WERI-Rb-1 (cell line): ENCODE results near the gene BCAR3.

ENCODE experiments used
- DNase-seq: peaks from one replicate; pipeline ENCODE4 v3.0.0-alpha.2; 2020
- H3K27ac ChIP-seq: fragments of 250-450 bp; sonication (Bioruptor Pico); 2 replicates; pipeline ENCODE4 v1.5.1; 2020; ENCODE audit warnings: mild to moderate bottlenecking, moderate library complexity
- H3K27me3 ChIP-seq: fragments of 250-450 bp; sonication (Bioruptor Pico); 2 replicates; pipeline ENCODE4 v1.5.1; 2021; ENCODE audit warnings: mild to moderate bottlenecking, low read depth, moderate library complexity; ENCODE audit not compliant: insufficient read depth, severe bottlenecking
- H3K36me3 ChIP-seq: fragments of 250-450 bp; sonication (Bioruptor Pico); 2 replicates; pipeline ENCODE4 v1.5.1; 2020; ENCODE audit warnings: mild to moderate bottlenecking, moderate library complexity
- H3K4me3 ChIP-seq: 2 replicates; pipeline ENCODE4 v1.5.1; 2011; ENCODE audit warnings: low read depth, mild to moderate bottlenecking, control low read depth, low read length
- H3K9me3 ChIP-seq: fragments of 250-450 bp; sonication (Bioruptor Pico); 2 replicates; pipeline ENCODE4 v1.5.1; 2021; ENCODE audit warnings: mild to moderate bottlenecking, moderate library complexity; ENCODE audit not compliant: severe bottlenecking
- TF ChIP-seq, protein P1 (sequence below): IDR thresholded peaks from 2 replicates; pipeline ENCODE4 v1.5.1; 2011; ENCODE audit warnings: low read depth, mild to moderate bottlenecking, control low read depth, inconsistent platforms, low read length

The BCAR3 gene

DNA sequence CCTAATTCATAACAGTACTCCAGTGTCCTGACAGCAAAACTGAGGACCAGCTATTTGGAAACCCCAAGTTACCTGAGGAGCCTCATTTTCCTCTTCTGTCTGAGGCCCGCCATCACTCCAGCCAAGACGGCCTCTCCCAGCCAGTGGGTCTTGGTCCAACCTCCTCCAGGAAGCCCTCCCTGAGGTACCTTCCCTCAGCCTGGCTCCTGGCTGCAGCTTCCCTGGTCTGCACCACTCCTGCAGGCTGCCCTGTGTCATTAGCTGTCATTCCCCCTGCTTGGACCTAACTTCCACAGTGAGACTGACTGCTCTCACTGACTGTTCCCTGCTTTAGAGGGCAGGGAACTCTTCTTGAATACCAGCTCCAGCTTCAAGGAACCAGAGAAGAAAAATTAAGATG is 33.0 kb downstream of the BCAR3 start:
- DNase-seq: no peak
- TF ChIP-seq, protein P1, sequence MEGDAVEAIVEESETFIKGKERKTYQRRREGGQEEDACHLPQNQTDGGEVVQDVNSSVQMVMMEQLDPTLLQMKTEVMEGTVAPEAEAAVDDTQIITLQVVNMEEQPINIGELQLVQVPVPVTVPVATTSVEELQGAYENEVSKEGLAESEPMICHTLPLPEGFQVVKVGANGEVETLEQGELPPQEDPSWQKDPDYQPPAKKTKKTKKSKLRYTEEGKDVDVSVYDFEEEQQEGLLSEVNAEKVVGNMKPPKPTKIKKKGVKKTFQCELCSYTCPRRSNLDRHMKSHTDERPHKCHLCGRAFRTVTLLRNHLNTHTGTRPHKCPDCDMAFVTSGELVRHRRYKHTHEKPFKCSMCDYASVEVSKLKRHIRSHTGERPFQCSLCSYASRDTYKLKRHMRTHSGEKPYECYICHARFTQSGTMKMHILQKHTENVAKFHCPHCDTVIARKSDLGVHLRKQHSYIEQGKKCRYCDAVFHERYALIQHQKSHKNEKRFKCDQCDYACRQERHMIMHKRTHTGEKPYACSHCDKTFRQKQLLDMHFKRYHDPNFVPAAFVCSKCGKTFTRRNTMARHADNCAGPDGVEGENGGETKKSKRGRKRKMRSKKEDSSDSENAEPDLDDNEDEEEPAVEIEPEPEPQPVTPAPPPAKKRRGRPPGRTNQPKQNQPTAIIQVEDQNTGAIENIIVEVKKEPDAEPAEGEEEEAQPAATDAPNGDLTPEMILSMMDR: no peak

GRCh38 chr1:93641527-93641926 is 40.1 kb downstream of the BCAR3 start:
- Histone ChIP-seq H3K27me3 (no peaks in the 10 kb centered on the region), H3K4me3 (no peak overlapping the region), H3K9me3 (no peaks in the 10 kb centered on the region), H3K36me3 (no peaks in the 10 kb centered on the region), H3K27ac (no peak overlapping the region)
- TF ChIP-seq, protein P1: no peak
- DNase-seq: no peak

More for the DNA sequence above, 33.0 kb downstream of the BCAR3 start:
- Histone ChIP-seq H3K9me3 (no peaks in the 10 kb centered on the region), H3K27me3 (no peaks in the 10 kb centered on the region), H3K36me3 (no peaks in the 10 kb centered on the region), H3K27ac (no peak overlapping the region), H3K4me3 (no peak overlapping the region)

DNA sequence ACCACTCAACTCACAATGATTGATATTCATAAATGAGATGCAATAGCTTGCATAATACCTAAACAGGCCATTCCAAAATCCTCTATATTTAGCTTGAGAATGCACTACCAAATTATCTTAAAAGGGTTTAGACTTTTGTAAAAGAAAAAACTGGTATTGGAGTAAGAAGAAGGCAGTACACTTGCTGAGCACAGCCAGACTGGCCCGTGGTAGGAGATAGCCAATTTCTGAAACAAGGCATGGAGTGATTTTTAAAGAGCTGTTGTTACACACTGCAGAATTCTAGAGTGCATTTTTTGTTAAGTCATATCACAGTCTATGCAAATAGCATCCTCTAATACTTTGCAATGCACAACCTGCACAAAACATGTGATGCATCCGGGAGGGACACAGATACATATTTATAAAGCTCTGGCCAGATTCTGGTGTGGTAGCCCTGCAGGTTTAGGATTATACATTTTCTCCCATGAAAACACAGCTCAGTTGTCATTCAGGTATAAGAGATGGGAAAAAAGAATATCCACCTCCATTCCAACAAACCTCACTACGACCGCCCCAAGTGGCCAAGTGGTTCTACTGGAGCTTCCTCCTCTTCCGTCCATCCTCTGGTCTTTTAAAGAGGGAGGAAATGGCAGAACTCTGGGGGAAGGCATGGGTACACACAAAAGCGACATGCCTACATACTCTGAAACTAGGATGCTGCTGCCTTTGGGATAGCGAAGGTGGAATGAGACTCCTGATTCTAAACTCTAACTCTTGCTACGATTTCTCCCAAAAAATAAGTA is 40.8 kb downstream of the BCAR3 start:
- H3K36me3 ChIP-seq: no peaks in the 10 kb centered on the region

GRCh38 chr1:93638981-93639380 is 42.7 kb downstream of the BCAR3 start:
- no peaks in the 10 kb centered on the region for H3K36me3 ChIP-seq
- no peak overlapping the region for H3K27ac ChIP-seq
- no peaks in the 10 kb centered on the region for H3K9me3 ChIP-seq
- no peak for DNase-seq
- no peaks in the 10 kb centered on the region for H3K27me3 ChIP-seq
- H3K4me3 ChIP-seq: no peak overlapping the region
- TF ChIP-seq, protein P1: no peak

More for the DNA sequence above, 40.8 kb downstream of the BCAR3 start:
- Histone ChIP-seq H3K27me3 (no peaks in the 10 kb centered on the region), H3K27ac (no peak overlapping the region), H3K4me3 (no peak overlapping the region), H3K9me3 (no peaks in the 10 kb centered on the region)
- TF ChIP-seq, protein P1: no peak
- no peak for DNase-seq

DNA sequence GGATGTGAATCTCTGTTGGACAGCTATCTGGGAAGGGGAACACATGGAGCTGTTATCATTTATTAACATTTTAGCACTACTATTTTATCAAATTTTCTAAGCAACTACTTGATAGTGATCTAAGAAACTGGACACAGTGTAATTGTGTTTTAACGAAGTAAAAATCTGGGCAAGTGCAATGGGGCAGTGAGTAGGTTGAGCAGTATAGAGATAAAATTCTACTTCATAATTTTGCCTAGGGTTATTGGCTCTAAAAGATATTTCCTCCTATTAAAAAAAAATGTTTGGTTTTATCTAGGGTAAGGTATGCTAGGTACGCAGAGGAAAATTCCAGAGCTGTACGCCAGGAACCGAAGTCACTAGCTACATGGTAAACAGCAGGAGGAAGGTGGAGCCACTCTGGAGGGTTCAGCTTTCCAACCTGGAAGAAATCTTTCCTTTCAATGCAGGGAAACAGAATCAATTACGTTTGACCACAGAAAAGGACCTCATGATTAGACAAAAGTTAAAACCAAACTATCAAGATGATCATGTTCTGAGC is 43.3 kb downstream of the BCAR3 start:
- no peak for DNase-seq
- H3K36me3 ChIP-seq: no peaks in the 10 kb centered on the region
- TF ChIP-seq, protein P1: no peak
- H3K27me3 ChIP-seq: no peaks in the 10 kb centered on the region
- no peak overlapping the region for H3K4me3 ChIP-seq
- H3K9me3 ChIP-seq: no peaks in the 10 kb centered on the region
- no peak overlapping the region for H3K27ac ChIP-seq

- H3K36me3 ChIP-seq: no peaks in the 10 kb centered on the region
- H3K4me3 ChIP-seq: no peak overlapping the region
- no peak for DNase-seq
- H3K27ac ChIP-seq: no peak overlapping the region
- H3K9me3 ChIP-seq: no peaks in the 10 kb centered on the region
- TF ChIP-seq, protein P1: no peak
- H3K27me3 ChIP-seq: no peaks in the 10 kb centered on the region
Measured at GRCh38 chr1:93636712-93637111, 44.9 kb downstream of the BCAR3 start.
